SK-N-MC (cell line): Measurements from ENCODE around the gene CPNE9.

Experiments
- EZH2 ChIP-seq: fragments of 200-600 bp; sonication (generic); IDR thresholded peaks from one replicate; pipeline ENCODE4 v1.6.1; 2017; ENCODE audit warnings: antibody characterized with exemption
- FOXP2 ChIP-seq: optimal IDR thresholded peaks from 2 replicates; pipeline ENCODE3; 2011; ENCODE audit warnings: mild to moderate bottlenecking, moderate library complexity; ENCODE audit not compliant: insufficient read depth; ENCODE audit errors: extremely low read length, control extremely low read depth
- POLR2AphosphoS5 ChIP-seq: IDR thresholded peaks from 2 replicates; pipeline ENCODE4 v1.6.1; 2012; ENCODE audit warnings: mild to moderate bottlenecking, low read depth, low read length, borderline replicate concordance

- no peak for TF ChIP-seq POLR2AphosphoS5
- TF ChIP-seq EZH2: no peak
- no peak for TF ChIP-seq FOXP2
Observed at GRCh38 chr3:9777694-9778021, 74.0 kb downstream of the CPNE9 start.
